HEK293 (cell line): ENCODE results near the gene SRD5A3.
A peak's percentile ranks its signal among the peaks of the same experiment; 100 is the strongest.
"Not testable (repeated sequence)": the region's sequence is repeated elsewhere in the genome, so short reads cannot be mapped to it uniquely, and the experiment has no call there.

ENCODE experiments used
- CTCF ChIA-PET: fragments of 350-600 bp; formaldehyde crosslinking; extraction: SDS; loops from one replicate; lab custom pipeline; 2021; ENCODE audit warnings: antibody characterized with exemption; lab: Yijun Ruan, JAX
- POLR2A ChIA-PET: fragments of 300-600 bp; formaldehyde crosslinking; extraction: SDS; loops from one replicate; lab custom pipeline; 2020; ENCODE audit warnings: antibody characterized with exemption, inconsistent platforms; lab: Yijun Ruan, JAX
- H3K27ac ChIP-seq: fragments of 200-500 bp; sonication (Bioruptor generic); 2 replicates; pipeline ENCODE4 v1.5.1; 2014; ENCODE audit warnings: low read depth, low read length, control low read depth, inconsistent platforms; ENCODE audit errors: extremely low read depth
- H3K36me3 ChIP-seq, 2 experiments: fragments of 200-500 bp in 1 of 2; sonication (Bioruptor generic) in 1 of 2; 1 replicate in 1 of 2; 2 replicates in 1 of 2; pipeline ENCODE4 v1.5.1; 2014 to 2017; ENCODE audit warnings: inconsistent platforms in 2 of 2, low read length in 2 of 2; ENCODE audit not compliant: control insufficient read depth in 2 of 2, insufficient read depth in 1 of 2
- H3K4me1 ChIP-seq: fragments of 200-500 bp; sonication (Bioruptor generic); 2 replicates; pipeline ENCODE4 v1.5.1; 2014; ENCODE audit warnings: mild to moderate bottlenecking, low read length, inconsistent platforms; ENCODE audit not compliant: control insufficient read depth, insufficient read depth
- H3K4me3 ChIP-seq: 2 replicates; pipeline ENCODE4 v1.5.1; 2011; ENCODE audit warnings: low read depth, mild to moderate bottlenecking, control low read depth, low read length, moderate library complexity
- H3K9me3 ChIP-seq: fragments of 200-500 bp; sonication (Bioruptor generic); 2 replicates; pipeline ENCODE4 v1.5.1; 2014; ENCODE audit warnings: low read depth, low read length, inconsistent platforms; ENCODE audit not compliant: control insufficient read depth, insufficient read depth
- ELK4 ChIP-seq: IDR thresholded peaks from 2 replicates; pipeline ENCODE4 v1.6.1; 2011; ENCODE audit warnings: mild to moderate bottlenecking, low read depth, low read length, borderline replicate concordance
- HOXA7 ChIP-seq: sonication (generic); formaldehyde crosslinking; IDR thresholded peaks from 2 replicates; pipeline ENCODE4 v1.8.1; 2022; ENCODE audit warnings: missing genetic modification reagents, borderline replicate concordance
- KLF16 ChIP-seq: fragments of 450-650 bp; formaldehyde crosslinking; IDR thresholded peaks from 2 replicates; pipeline ENCODE4 v1.5.1; 2017; ENCODE audit warnings: missing biosample characterization, missing genetic modification characterization
- KLF17 ChIP-seq: fragments of 450-650 bp; formaldehyde crosslinking; IDR thresholded peaks from 2 replicates; pipeline ENCODE4 v1.5.1; 2016; ENCODE audit warnings: missing biosample characterization, missing genetic modification characterization
- MZF1 ChIP-seq: fragments of 450-650 bp; formaldehyde crosslinking; IDR thresholded peaks from 2 replicates; pipeline ENCODE4 v1.5.1; 2017; ENCODE audit warnings: missing biosample characterization, missing genetic modification characterization, borderline replicate concordance
- OVOL3 ChIP-seq: fragments of 450-650 bp; formaldehyde crosslinking; IDR thresholded peaks from 2 replicates; pipeline ENCODE4 v1.5.1; 2016; ENCODE audit warnings: missing biosample characterization, missing genetic modification characterization
- REPIN1 ChIP-seq: fragments of 450-650 bp; formaldehyde crosslinking; IDR thresholded peaks from 2 replicates; pipeline ENCODE4 v1.5.1; 2017; ENCODE audit warnings: missing biosample characterization, missing genetic modification characterization, low read depth
- YY2 ChIP-seq: fragments of 450-650 bp; formaldehyde crosslinking; IDR thresholded peaks from 2 replicates; pipeline ENCODE4 v1.5.1; 2016; ENCODE audit warnings: missing biosample characterization, missing genetic modification characterization
- ZEB2 ChIP-seq: fragments of 450-650 bp; formaldehyde crosslinking; IDR thresholded peaks from 2 replicates; pipeline ENCODE4 v1.5.1; 2016; ENCODE audit warnings: missing biosample characterization, missing genetic modification characterization
- ZFHX2 ChIP-seq: fragments of 450-650 bp; formaldehyde crosslinking; conservative IDR thresholded peaks from 2 replicates; pipeline ENCODE4 v1.5.1; 2016; ENCODE audit warnings: missing biosample characterization, missing genetic modification characterization
- ZNF133 ChIP-seq: fragments of 450-650 bp; formaldehyde crosslinking; IDR thresholded peaks from 2 replicates; pipeline ENCODE4 v1.5.1; 2016; ENCODE audit warnings: missing biosample characterization, missing genetic modification characterization
- ZNF169 ChIP-seq: fragments of 450-650 bp; formaldehyde crosslinking; IDR thresholded peaks from 2 replicates; pipeline ENCODE4 v1.5.1; 2016; ENCODE audit warnings: missing biosample characterization, missing genetic modification characterization
- ZNF211 ChIP-seq: fragments of 450-650 bp; formaldehyde crosslinking; IDR thresholded peaks from 2 replicates; pipeline ENCODE4 v1.5.1; 2016; ENCODE audit warnings: low read depth, missing biosample characterization, missing genetic modification characterization
- ZNF449 ChIP-seq: fragments of 450-650 bp; formaldehyde crosslinking; IDR thresholded peaks from 2 replicates; pipeline ENCODE4 v1.5.1; 2017; ENCODE audit warnings: missing biosample characterization, mild to moderate bottlenecking, missing genetic modification characterization, moderate library complexity
- ZNF555 ChIP-seq: fragments of 450-650 bp; formaldehyde crosslinking; conservative IDR thresholded peaks from 2 replicates; pipeline ENCODE4 v1.5.1; 2017; ENCODE audit warnings: missing biosample characterization, mild to moderate bottlenecking, missing genetic modification characterization, inconsistent platforms
- ZNF596 ChIP-seq: fragments of 450-650 bp; IDR thresholded peaks from 2 replicates; pipeline ENCODE4 v1.5.0; 2018; ENCODE audit warnings: missing biosample characterization, mild to moderate bottlenecking, missing genetic modification characterization, moderate library complexity
- ZNF677 ChIP-seq: fragments of 450-650 bp; IDR thresholded peaks from 2 replicates; pipeline ENCODE4 v1.5.0; 2018; ENCODE audit warnings: missing biosample characterization, mild to moderate bottlenecking, missing genetic modification characterization, moderate library complexity
- ZNF692 ChIP-seq: fragments of 450-650 bp; formaldehyde crosslinking; IDR thresholded peaks from 2 replicates; pipeline ENCODE4 v1.5.1; 2016; ENCODE audit warnings: missing biosample characterization, missing genetic modification characterization
- ZNF776 ChIP-seq: fragments of 450-650 bp; formaldehyde crosslinking; IDR thresholded peaks from 2 replicates; pipeline ENCODE4 v1.5.0; 2017; ENCODE audit warnings: missing biosample characterization, missing genetic modification characterization, borderline replicate concordance
- ZNF791 ChIP-seq: fragments of 450-650 bp; formaldehyde crosslinking; IDR thresholded peaks from 2 replicates; pipeline ENCODE4 v1.5.1; 2016; ENCODE audit warnings: missing biosample characterization, missing genetic modification characterization
- ZSCAN30 ChIP-seq: fragments of 450-650 bp; IDR thresholded peaks from 2 replicates; pipeline ENCODE4 v1.5.1; 2018; ENCODE audit warnings: missing biosample characterization, mild to moderate bottlenecking, missing genetic modification characterization, moderate library complexity

Gene SRD5A3

GRCh38 chr4:55348466-55348865 lies 2.4 kb downstream of the SRD5A3 start:
- H3K9me3 ChIP-seq: no peaks in the 10 kb centered on the region
- POLR2A ChIA-PET: no interaction called here
- H3K36me3 ChIP-seq: peaks cover 0 to 16% of the 10 kb centered on the region in 2 experiments; a peak in 1 of 3 replicates
- no peak overlapping the region for H3K4me3 ChIP-seq
- no peak for TF ChIP-seq YY2 (tag by site-specific recombination)
- TF ChIP-seq MZF1 (tag by site-specific recombination): no peak
- no peak for TF ChIP-seq ZNF596 (tag by site-specific recombination)
- no peak for TF ChIP-seq ZNF677 (tag by site-specific recombination)
- no peak for TF ChIP-seq REPIN1
- no peak for TF ChIP-seq OVOL3 (tag by site-specific recombination)
- no peak for TF ChIP-seq ZNF791 (tag by site-specific recombination)
- TF ChIP-seq KLF16: no peak
- no peak for TF ChIP-seq ELK4
- TF ChIP-seq ZNF449 (tag by site-specific recombination): no peak
- no peak for TF ChIP-seq ZEB2 (tag by site-specific recombination)
- no peak for TF ChIP-seq ZNF692 (tag by site-specific recombination)
- no peak for TF ChIP-seq KLF17
- TF ChIP-seq ZNF555 (tag by site-specific recombination): no peak
- no peak for TF ChIP-seq ZNF776
- TF ChIP-seq ZSCAN30 (tag by site-specific recombination): no peak
- TF ChIP-seq HOXA7: no peak
- no peak for TF ChIP-seq ZNF169 (tag by site-specific recombination)
- TF ChIP-seq ZNF211 (tag by site-specific recombination): no peak
- no peak for TF ChIP-seq ZNF133 (tag by site-specific recombination)
- H3K4me1 ChIP-seq: no peaks in the 10 kb centered on the region
- CTCF ChIA-PET: no interaction called here
- H3K27ac ChIP-seq: no peak overlapping the region

- peak; percentile 37 for TF ChIP-seq ZFHX2 (tag by site-specific recombination)
- H3K9me3 ChIP-seq, H3K4me3 ChIP-seq, POLR2A ChIA-PET, CTCF ChIA-PET, H3K4me1 ChIP-seq, H3K27ac ChIP-seq: not testable (repeated sequence)
- H3K36me3 ChIP-seq: peaks cover 0 to 16% of the 10 kb centered on the region in 2 experiments; a peak in 1 of 3 replicates
Measured at GRCh38 chr4:55350870-55351269, 4.8 kb downstream of the SRD5A3 start.
